HG02610 (cell line): ENCODE data around the gene SLC22A3.
"Not testable (repeated sequence)": the region's sequence is repeated elsewhere in the genome, so short reads cannot be mapped to it uniquely, and the experiment has no call there.

Source experiments
- ATAC-seq: cut with Tn5 transposase; IDR thresholded peaks from one replicate; pipeline ENCODE4 v1.9.1; 2021; ENCODE audit warnings: mild to moderate bottlenecking, moderate library complexity; ENCODE audit not compliant: unreplicated experiment

The SLC22A3 gene, protein sequence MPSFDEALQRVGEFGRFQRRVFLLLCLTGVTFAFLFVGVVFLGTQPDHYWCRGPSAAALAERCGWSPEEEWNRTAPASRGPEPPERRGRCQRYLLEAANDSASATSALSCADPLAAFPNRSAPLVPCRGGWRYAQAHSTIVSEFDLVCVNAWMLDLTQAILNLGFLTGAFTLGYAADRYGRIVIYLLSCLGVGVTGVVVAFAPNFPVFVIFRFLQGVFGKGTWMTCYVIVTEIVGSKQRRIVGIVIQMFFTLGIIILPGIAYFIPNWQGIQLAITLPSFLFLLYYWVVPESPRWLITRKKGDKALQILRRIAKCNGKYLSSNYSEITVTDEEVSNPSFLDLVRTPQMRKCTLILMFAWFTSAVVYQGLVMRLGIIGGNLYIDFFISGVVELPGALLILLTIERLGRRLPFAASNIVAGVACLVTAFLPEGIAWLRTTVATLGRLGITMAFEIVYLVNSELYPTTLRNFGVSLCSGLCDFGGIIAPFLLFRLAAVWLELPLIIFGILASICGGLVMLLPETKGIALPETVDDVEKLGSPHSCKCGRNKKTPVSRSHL

DNA sequence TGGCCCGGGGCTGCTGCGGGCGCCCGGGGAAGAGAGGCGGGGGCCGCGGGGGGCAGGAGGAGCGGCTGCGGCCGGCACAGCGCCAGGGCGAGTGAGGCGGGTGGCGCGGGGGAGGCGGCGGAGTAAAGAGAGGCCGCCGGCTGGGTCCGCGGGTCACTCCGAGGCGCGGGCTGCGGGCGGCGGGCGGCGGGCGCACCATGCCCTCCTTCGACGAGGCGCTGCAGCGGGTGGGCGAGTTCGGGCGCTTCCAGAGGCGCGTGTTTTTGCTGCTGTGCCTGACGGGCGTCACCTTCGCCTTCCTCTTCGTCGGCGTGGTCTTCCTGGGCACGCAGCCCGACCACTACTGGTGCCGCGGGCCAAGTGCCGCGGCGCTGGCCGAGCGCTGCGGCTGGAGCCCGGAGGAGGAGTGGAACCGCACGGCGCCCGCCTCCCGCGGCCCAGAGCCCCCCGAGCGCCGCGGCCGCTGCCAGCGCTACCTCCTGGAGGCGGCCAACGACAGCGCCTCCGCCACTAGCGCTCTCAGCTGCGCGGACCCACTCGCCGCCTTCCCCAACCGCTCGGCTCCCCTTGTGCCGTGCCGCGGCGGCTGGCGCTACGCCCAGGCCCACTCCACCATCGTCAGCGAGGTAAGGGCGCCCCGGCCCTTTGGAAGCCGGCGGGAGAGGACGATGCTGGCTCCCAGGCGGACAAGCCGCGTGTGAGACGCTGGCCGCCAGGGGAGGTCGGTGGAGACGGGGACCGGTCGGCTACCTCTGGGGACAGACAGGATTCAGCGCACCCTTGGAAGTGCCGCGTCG lies at the start of gene SLC22A3:
TSS of gene SLC22A3 (plus strand) at position 156 of the 797 bp plus-strand sequence. CDS start at position 198, 42 bp downstream.
- no peak for ATAC-seq

DNA sequence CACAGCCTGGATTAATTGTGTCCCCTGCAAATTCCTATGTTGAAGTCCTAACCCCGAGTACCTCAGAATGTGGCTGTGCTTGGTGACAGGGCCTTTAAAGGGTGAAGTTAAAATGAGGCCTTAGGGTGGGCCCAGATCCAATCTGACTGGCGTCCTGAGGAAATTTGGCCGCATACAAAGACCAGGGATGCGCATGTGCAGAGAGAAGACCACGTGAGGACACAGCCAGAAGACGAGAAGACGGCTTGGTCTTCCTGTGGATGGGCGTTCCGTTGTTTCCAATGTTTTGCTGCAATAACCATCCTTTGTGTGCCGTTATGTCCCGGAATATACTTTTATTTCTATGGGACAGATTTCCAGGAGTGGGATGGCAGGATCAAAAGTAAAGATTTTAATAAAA lies 48.6 kb upstream of the SLC22A3 start:
- no peak for ATAC-seq

DNA sequence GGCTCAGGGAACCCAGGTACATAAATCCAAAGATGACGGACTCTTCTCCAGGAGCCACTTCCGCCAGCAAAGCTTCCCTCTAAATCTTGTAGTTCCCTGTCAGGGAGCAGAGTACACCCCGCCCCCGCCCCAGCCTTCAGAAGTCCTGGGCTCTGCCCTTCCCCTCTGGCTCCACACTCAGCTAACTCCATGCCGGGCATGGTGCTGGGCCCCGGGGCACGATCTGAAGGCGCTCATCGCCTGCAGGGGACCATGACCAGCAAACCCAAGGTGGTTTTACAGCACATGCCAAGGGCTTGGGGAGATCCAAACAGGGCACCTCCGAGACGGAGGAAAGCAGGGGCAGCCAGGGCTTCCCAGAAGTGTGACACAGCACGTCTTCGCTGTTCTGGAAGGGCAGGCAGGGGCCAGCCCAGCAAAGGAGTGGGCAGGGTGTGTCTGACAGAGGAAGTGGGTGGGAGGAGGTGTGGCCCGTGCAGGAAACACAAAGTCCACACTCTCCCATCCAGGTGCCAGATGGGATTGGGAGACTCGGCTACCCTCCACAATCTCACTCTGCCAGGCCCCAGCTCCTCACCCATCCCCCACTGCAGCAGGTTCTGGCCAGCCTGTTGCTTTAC lies 48.0 kb upstream of the SLC22A3 start:
- no peak for ATAC-seq

DNA sequence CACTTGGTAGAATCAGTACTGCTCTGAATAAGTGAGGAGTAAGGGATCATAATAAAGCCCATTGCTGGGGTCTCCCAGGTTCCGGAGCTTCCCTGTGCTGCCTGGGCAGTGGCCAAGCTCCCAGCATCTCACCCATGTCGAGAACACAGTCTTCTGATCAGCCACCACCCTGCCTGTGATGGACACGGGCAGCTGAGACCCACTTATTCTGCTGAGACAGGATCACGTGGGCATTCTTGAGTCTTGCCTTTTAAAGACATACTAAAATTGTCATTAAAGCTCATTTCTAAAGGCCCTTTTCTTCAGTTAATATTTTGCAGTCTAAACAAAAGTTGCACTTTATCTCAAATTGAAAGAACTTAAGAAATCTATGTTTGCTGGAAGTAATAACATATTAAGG lies 46.8 kb upstream of the SLC22A3 start:
- ATAC-seq, result no peak

DNA sequence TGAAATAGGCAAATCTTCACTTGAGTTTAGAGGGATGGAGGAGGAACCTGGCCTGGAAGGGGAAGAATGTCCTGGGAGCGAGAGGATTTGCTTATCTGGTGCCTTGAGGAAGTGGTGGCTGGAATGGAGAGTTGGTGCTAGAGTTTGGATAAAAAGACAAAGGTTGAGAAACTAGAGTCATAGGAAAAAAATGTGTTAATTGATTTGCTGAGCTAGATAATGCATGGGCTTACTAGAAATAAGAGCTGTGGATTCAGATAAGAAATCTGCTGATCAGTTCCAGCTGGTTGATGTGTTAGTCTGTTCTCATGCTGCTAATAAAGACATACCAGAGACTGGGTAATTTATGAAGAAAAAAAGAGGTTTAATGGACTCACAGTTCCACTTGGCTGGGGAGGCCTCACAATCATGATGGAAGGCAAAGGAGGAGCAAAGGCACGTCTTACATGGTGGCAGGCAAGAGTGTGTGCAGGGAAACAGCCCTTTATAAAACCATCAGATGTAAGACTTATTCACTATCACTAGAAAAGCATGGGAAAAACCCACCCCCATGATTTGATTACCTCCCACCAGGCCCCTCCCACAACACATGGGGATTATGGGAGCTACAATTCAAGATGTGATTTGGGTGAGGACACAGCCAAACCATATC lies 45.6 kb upstream of the SLC22A3 start:
- ATAC-seq, result not testable (repeated sequence)

DNA sequence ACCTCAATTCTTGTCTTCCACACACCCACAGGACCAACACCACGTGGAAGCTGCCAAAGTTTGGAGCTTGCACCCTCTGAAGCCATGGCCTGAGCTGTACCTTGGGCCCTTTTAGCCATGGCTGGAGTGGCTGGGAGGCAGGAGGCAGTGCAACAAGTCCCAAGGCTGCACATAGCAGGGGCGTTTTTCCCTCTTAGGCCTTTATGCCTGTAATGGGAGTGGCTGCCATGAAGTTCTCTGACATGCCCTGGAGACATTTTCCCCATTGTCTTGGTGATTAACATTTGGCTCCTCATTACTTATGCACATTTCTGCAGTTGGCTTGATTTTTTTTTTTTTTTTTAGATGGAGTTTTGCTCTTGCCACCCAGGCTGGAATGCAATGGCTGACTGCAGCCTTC lies 44.4 kb upstream of the SLC22A3 start:
- no peak for ATAC-seq

DNA sequence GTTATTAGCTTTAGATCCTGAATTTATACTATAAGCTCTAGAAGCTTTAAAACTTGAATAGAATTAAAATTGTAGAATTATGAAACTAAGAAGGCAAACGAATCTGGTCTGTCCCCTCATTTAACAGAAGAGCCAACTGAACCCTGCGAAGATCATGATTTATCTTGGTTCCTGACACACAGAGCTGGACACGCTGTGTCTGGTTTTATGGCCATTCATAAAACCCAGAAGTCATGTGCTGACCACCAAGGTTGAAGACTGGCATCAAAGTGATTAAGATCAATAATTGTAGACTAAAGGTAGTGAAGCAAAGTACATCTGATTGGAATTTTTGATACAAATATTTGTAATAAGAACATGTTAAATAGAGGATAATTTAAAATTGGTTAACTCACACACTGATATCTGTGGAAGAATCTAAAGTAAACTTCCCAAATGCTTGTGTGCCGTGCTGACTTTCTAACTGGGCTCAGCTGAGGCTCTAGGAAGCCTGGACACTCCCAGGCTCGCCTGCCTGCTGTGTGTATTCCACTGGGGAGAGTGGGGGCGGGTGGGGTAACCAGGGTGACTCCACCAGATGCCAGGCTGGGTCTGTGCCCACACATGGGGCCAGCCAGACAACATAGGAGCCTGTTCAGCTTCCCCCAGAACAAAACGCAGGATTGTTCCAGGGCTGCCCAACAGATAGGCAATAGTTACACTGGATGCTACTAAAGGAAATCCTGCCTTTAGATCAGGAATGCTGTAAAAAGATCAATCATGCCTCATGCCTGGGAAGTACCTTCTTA lies 42.1 kb upstream of the SLC22A3 start:
- ATAC-seq, result no peak

DNA sequence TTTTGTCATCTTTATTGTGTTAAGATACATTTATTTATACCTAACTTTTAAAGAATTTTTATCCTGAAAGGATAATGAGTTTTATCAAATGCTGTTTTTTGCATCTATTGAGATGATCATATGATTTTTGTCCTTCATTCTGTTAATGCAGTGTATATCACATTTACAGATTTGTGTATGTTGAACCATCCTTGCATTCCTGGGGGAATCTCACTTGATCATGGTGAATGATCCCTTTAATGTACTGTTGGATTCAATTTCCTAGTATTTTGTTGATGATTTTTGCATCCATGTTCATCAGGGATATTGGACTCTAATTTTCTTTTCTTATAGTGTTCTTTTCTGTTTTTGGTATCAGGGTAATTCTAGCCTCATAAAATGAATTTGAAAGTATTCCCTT lies 38.5 kb upstream of the SLC22A3 start:
- ATAC-seq, result no peak

DNA sequence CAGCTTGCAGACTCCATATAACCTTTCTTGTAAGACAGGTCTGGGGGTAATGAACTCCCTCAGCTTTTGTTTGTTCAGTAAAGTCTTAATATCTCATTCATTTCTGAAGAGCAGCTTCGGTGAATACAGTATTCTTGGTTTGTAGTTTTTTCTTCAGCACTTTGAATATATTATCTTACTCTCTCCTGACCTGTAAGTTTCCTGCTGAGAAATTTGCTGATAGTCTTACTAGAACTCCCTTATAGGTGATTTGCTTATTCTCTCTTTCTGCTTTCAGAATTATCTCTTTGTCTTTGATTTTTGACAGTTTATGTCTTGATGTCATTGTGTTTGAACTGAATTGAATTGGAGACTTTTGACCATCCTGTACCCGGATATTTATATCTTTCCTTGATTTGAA lies 35.3 kb upstream of the SLC22A3 start:
- no peak for ATAC-seq

DNA sequence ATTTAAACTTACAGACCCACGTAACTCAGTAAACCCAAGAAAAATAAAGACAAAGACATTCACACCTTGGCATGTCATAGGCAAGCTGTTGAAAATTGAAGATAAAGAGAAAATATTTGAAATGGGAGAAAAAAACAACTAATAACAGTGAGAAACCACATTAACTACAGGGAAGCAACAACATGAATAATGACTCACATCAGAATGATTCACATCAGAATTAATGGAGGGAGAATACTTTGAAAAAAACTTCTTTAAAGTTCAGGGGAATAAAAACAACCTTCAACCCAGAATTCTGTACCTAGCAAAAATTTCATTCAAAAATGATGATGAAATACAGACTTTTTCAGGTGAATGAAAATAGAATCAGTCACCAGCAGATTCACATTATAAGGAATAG lies 32.9 kb upstream of the SLC22A3 start:
- ATAC-seq, result no peak

DNA sequence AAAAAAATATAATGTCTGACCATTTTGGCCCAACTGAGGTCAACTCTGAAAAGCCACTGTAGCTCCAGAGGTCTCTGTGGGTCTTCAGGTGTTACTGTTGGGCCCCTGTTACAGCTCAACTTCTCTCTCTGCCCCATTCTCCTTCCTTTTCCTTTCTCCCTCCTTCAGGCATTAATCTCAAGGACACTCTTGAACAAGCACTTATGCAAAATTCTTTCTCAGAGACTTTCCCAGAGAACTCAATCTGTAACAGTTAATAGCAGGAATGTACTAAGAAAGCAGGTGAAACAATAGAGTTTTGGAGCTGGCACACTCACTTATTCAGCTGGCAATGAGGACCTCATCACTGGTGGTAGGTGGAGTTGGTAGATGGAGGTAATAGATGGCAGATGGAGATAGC lies 31.9 kb upstream of the SLC22A3 start:
- ATAC-seq, result no peak

DNA sequence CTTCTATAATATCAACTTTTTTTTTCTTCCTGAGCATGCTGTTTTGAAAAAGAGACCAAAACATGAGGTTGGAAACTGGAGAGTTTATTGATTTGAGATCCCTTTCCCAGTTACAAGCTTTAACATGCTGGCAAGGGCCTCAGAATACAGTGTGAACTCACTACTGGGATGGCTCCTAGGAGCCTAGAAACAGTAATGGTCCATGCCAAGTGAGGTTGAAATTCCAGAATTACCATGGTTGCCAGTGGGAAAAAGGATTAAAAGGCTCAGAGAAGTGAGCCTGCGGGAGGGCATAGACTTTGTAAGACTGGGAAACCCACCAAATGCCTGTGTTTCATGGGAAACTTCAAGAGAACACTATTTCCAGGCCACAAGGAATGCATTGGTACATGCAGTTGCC lies 28.9 kb upstream of the SLC22A3 start:
- ATAC-seq, result no peak

DNA sequence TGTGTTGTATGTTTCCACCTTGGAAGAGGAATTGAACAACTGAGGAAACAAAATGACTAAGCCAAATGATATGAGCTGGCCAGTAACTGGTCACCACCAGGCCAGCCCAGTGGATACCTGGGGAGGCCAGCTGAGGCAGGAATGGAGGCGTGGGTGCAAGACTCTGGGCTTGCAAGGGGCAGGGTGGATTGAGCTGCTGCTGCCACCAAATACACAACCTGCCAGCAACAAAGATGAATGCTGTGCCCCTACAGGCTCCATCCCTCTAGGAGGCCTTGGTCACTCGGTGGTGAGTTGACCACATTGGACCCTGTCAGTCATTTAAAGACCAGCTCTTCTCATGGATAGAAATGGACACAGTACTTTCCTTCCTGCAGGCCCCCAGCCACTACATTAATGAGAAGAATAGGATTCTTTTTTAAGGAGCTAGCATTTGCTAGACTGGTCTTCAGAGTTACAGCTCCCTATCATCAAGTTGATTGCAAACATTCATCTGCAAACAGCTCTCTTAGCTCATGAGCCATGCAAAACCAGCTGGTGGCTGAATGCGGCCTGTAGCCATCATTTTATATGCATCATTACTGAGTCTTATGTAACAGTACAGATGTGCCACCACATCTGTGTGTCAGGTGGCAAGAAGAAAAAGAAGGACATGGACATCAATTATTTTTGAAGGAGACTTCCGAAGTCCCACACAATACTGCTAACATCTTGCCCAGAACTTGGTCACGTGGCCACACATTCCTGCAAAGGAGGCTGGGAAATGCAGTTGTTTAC lies 26.3 kb upstream of the SLC22A3 start:
- no peak for ATAC-seq

DNA sequence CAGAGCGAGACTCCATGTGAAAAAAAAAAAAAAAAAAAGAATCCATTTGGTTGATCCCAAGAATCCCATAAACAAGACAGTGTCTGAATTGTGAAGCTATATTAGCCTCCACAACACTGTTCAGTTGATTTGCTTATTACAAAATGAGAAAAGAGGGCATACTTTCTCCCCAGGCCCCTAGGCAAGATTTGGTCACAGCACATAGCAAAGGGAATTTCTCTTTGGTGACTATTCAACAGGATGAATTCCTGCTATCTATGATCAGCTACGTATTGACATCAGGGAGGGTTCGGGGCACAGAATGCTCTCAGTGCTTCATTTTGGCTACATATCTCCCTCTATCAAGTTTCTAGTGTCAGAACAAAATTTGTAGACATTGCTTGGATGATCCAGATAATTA lies 20.2 kb upstream of the SLC22A3 start:
- ATAC-seq, result no peak

DNA sequence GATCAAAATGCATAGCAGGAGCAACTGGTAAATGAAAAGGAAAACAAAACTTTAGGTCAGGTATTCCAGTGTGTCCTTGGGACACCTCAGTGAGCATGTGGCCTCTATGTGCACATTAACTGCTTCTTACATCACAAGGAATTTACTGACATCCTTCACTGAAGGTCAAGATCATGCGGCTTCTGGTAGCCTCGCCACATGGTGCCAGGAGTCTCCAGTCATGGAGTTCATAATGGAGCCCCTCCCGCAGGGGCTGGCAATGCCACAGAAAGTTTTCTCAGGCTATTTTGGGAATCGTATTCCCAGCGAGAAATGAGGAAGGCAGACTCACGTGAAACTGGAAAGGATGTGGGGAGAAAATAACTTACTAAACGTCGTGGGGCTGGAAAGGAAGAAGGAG lies 19.7 kb upstream of the SLC22A3 start:
- no peak for ATAC-seq

DNA sequence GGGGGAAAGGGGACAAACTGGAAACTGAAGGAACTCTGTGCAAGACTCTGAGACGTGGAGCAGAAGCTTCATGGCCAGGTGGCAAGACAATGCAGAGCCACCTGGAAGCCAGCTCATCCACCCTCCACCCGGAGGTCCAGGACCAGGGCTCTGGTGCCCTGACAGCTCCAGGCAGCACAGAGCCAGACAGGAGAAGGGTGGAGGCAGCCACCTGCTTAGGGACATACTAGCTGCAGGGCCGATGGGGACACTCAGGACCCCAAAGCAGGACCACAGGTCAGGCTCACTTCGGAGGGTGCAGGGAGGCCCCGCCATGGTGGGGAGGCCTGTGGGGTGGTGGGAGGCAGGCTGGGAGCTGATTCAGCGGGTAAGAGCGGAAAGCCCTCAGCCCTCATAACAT lies 19.0 kb upstream of the SLC22A3 start:
- ATAC-seq, result no peak

DNA sequence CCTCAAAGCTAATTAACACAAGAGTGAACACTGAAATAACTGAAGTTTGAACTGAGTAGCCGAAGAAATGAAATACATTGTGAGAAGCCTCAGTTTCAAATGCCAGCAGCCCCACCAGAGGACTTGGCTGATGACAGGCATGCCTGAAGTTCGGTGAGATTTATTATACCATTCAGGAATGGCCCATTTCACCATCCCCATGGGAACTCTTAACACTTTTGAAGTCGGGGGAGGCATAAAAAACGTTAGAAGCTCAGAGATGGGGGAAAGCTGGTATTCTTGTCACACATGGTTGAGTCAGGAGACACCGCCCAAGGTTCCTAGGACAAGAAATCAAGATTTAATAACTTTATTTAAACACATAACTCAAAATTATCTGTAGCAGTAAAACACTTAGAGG lies 17.6 kb upstream of the SLC22A3 start:
- no peak for ATAC-seq

DNA sequence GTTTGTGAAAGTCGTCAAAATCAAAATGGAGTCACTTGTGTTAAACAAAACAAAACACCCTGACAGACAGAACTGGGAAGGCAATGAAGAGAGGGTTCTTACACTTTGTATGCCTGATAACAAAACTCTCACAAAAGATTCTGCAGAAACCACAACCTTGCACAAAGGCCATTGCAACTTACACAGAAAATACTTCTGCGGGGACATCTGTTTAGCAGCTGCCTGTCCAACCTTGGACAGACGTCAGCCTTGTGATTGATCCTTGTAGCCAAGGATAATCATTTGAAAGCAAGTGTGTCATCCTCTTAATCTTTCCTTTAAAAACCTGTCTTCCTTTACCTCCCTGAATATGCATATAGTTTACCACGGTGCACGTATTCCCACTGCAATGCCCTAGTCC lies 17.0 kb upstream of the SLC22A3 start:
- ATAC-seq, result no peak

DNA sequence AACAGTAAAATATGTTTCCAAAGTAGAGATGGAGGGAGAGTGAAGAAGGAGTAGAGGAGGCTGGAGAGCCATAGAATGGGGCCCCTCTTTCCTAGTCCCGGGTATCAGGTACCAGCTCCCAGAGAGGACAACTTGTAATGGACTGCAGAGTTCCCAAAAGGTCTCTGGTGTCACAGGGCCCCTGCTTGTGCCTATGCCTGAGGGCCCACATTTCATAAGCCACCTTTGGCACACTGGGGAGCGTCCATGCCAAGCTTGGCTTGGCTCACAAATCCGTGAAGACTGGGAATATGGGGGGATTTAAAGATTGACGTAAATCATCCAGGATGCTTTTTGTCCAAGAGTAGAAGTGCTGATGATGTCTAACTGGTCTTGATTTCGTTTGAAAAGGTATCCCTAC lies 16.4 kb upstream of the SLC22A3 start:
- ATAC-seq, result no peak
